Astrocyte (in vitro differentiated cells and primary cell): Measurements from ENCODE around the gene TMEM238L.

Experiments
- CTCF ChIP-seq: IDR thresholded peaks from 2 replicates; pipeline ENCODE4 v1.5.1; 2011; ENCODE audit warnings: low read depth, mild to moderate bottlenecking, inconsistent platforms, low read length, moderate library complexity; ENCODE audit not compliant: insufficient read depth
- EZH2 ChIP-seq: IDR thresholded peaks from 2 replicates; pipeline ENCODE4 v1.6.1; 2012; ENCODE audit warnings: mild to moderate bottlenecking, low read length, inconsistent platforms; ENCODE audit not compliant: insufficient read depth

DNA sequence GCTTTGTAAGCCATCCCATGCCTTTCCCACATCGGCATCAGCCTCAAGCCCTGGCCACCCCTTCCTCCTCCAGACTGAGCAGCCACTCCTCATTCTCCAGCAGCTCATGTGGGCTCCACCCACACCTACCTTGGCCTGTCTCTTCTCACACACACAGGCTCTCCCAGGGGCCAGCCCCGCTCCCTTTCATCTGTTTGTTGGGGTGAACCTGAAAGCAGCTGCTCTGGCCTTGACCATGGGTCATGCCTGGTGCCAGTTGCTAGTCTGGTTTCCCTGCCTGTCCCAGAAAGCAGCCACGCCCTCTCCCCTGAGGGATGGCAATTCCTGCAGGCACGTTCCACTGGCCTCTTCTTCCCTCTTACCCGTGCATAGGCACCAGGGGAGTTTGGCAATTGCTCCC is 11.4 kb upstream of the TMEM238L start:
- no peak for TF ChIP-seq CTCF
- TF ChIP-seq EZH2: no peak
